H9 (cell line): Measurements from ENCODE around the gene PITX3. TPM values are rescaled to one million over a fixed set of nuclear protein-coding genes. Genes with fewer than 3 reads are reported as not detected.

ENCODE experiments used
- DNase-seq: peaks from one replicate; pipeline ENCODE4 v3.0.0-alpha.2; 2017
- H2AFZ ChIP-seq: one replicate; pipeline ENCODE4 v1.6.1; 2013; ENCODE audit warnings: mild to moderate bottlenecking, low read length, control low read depth, moderate library complexity
- H2AK5ac ChIP-seq: 2 replicates; pipeline ENCODE4 v1.6.1; 2013; ENCODE audit warnings: low read length, control low read depth, mixed read lengths; ENCODE audit not compliant: insufficient read length
- H2BK120ac ChIP-seq: one replicate; pipeline ENCODE4 v1.6.1; 2013; ENCODE audit warnings: low read depth, mild to moderate bottlenecking, low read length, control low read depth, inconsistent platforms; ENCODE audit not compliant: poor library complexity, severe bottlenecking
- H2BK12ac ChIP-seq: 2 replicates; pipeline ENCODE4 v1.6.1; 2013; ENCODE audit warnings: low read length, control low read depth, mixed read lengths, low read depth; ENCODE audit not compliant: insufficient read length
- H2BK15ac ChIP-seq: 2 replicates; pipeline ENCODE4 v1.6.1; 2013; ENCODE audit warnings: low read depth, low read length, control low read depth
- H2BK20ac ChIP-seq: one replicate; pipeline ENCODE4 v1.6.1; 2013; ENCODE audit warnings: low read depth, mild to moderate bottlenecking, low read length, control low read depth, inconsistent platforms; ENCODE audit not compliant: poor library complexity, severe bottlenecking
- H2BK5ac ChIP-seq: 2 replicates; pipeline ENCODE4 v1.6.1; 2013; ENCODE audit warnings: low read length, control low read depth, mixed read lengths; ENCODE audit not compliant: insufficient read length
- H3K14ac ChIP-seq: 2 replicates; pipeline ENCODE4 v1.6.1; 2013; ENCODE audit warnings: low read length, control low read depth; ENCODE audit not compliant: insufficient read depth
- H3K18ac ChIP-seq: 2 replicates; pipeline ENCODE4 v1.6.1; 2013; ENCODE audit warnings: low read depth, mild to moderate bottlenecking, mixed read lengths, low read length, control low read depth; ENCODE audit not compliant: insufficient read length
- H3K23ac ChIP-seq: 2 replicates; pipeline ENCODE4 v1.6.1; 2013; ENCODE audit warnings: low read length, control low read depth, mixed read lengths, low read depth; ENCODE audit not compliant: insufficient read length
- H3K23me2 ChIP-seq: 2 replicates; pipeline ENCODE4 v1.6.1; 2013; ENCODE audit warnings: low read depth, mild to moderate bottlenecking, mixed read lengths, low read length, control low read depth; ENCODE audit not compliant: insufficient read length, poor library complexity, severe bottlenecking
- H3K27ac ChIP-seq: 2 replicates; pipeline ENCODE4 v1.5.1; 2013; ENCODE audit warnings: low read length, control low read depth, mixed read lengths, low read depth; ENCODE audit not compliant: insufficient read length
- H3K27me3 ChIP-seq: 2 replicates; pipeline ENCODE4 v1.6.1; 2013; ENCODE audit warnings: low read length, control low read depth, inconsistent platforms; ENCODE audit not compliant: insufficient read depth
- H3K4ac ChIP-seq: 2 replicates; pipeline ENCODE4 v1.6.1; 2013; ENCODE audit warnings: low read depth, mild to moderate bottlenecking, control low read depth, inconsistent platforms, low read length, moderate library complexity
- H3K4me1 ChIP-seq: 2 replicates; pipeline ENCODE4 v1.6.1; 2013; ENCODE audit warnings: low read length, control low read depth, inconsistent platforms; ENCODE audit not compliant: insufficient read depth
- H3K4me2 ChIP-seq: 2 replicates; pipeline ENCODE4 v1.6.1; 2013; ENCODE audit warnings: low read length, control low read depth, mixed read lengths; ENCODE audit not compliant: insufficient read length, insufficient read depth
- H3K56ac ChIP-seq: 2 replicates; pipeline ENCODE4 v1.6.1; 2013; ENCODE audit warnings: low read depth, mild to moderate bottlenecking, mixed read lengths, low read length, control low read depth; ENCODE audit not compliant: insufficient read length
- H3K79me1 ChIP-seq: 2 replicates; pipeline ENCODE4 v1.6.1; 2013; ENCODE audit warnings: low read depth, mild to moderate bottlenecking, moderate library complexity, low read length, control low read depth, inconsistent platforms; ENCODE audit not compliant: insufficient read depth, poor library complexity, severe bottlenecking
- H3K79me2 ChIP-seq: 2 replicates; pipeline ENCODE4 v1.6.1; 2013; ENCODE audit warnings: low read length, control low read depth, inconsistent platforms; ENCODE audit not compliant: insufficient read depth
- H3K9ac ChIP-seq: 2 replicates; pipeline ENCODE4 v1.6.1; 2013; ENCODE audit warnings: low read length, control low read depth, mixed read lengths; ENCODE audit not compliant: insufficient read length; ENCODE audit errors: extremely low read depth
- H3K9me3 ChIP-seq: one replicate; pipeline ENCODE4 v1.6.1; 2013; ENCODE audit warnings: low read depth, low read length, inconsistent platforms; ENCODE audit not compliant: control insufficient read depth
- H3T11ph ChIP-seq: one replicate; pipeline ENCODE4 v1.6.1; 2013; ENCODE audit warnings: mild to moderate bottlenecking, low read length, control low read depth, inconsistent platforms
- H4K20me1 ChIP-seq: one replicate; pipeline ENCODE4 v1.6.1; 2013; ENCODE audit not compliant: control insufficient read depth, insufficient read length, insufficient read depth
- H4K5ac ChIP-seq: 2 replicates; pipeline ENCODE4 v1.6.1; 2013; ENCODE audit warnings: low read depth, mild to moderate bottlenecking, mixed read lengths, low read length, control low read depth; ENCODE audit not compliant: insufficient read length
- H4K8ac ChIP-seq: replicated peaks from 2 replicates; pipeline ENCODE4 v1.6.1; 2013; ENCODE audit warnings: low read length, control low read depth, mixed read lengths, low read depth; ENCODE audit not compliant: insufficient read length
- H4K91ac ChIP-seq: 2 replicates; pipeline ENCODE4 v1.6.1; 2013; ENCODE audit warnings: low read depth, mild to moderate bottlenecking, moderate library complexity, mixed read lengths, low read length, control low read depth; ENCODE audit not compliant: insufficient read length
- H3K27ac Mint-ChIP-seq, 3 experiments: 2 replicates in 2 of 3; 3 replicates in 1 of 3; pipeline ENCODE4 v1.8.0; 2020 to 2021; ENCODE audit warnings: mixed read lengths in 3 of 3, mild to moderate bottlenecking in 1 of 3, moderate library complexity in 1 of 3
- H3K27me3 Mint-ChIP-seq: 2 replicates; pipeline ENCODE4 v1.8.0; 2021; ENCODE audit warnings: low read depth, mild to moderate bottlenecking, moderate library complexity, mixed read lengths
- H3K36me3 Mint-ChIP-seq, 3 experiments: 2 replicates in 2 of 3; 3 replicates in 1 of 3; pipeline ENCODE4 v1.8.0; 2020 to 2021; ENCODE audit warnings: low read depth in 3 of 3, mixed read lengths in 3 of 3; ENCODE audit not compliant: insufficient read depth in 1 of 3
- H3K4me1 Mint-ChIP-seq, 2 experiments: 2 replicates each; pipeline ENCODE4 v1.8.0; 2020; ENCODE audit warnings: mixed read lengths in 2 of 2
- H3K4me3 Mint-ChIP-seq, 2 experiments: 2 replicates in 1 of 2; 3 replicates in 1 of 2; pipeline ENCODE4 v1.8.0; 2020 to 2021; ENCODE audit warnings: mild to moderate bottlenecking in 2 of 2, mixed read lengths in 2 of 2, moderate library complexity in 1 of 2
- H3K9me3 Mint-ChIP-seq, 2 experiments: 2 replicates in 1 of 2; 3 replicates in 1 of 2; pipeline ENCODE4 v1.8.0; 2020; ENCODE audit warnings: mild to moderate bottlenecking in 2 of 2, mixed read lengths in 2 of 2, moderate library complexity in 1 of 2
- CTCF ChIP-seq: fragments of 200-600 bp; sonication (generic); conservative IDR thresholded peaks from 3 replicates; pipeline ENCODE4 v1.8.0; 2021; ENCODE audit warnings: antibody characterized with exemption, mild to moderate bottlenecking
- WGBS: extraction: QIAGEN DNeasy Blood & Tissue Kit; methylation state at CpG from one replicate; pipeline ENCODE4 v1.1.7; 2013; ENCODE audit warnings: missing lambda C conversion rate, low lambda C conversion rate, mixed read lengths; ENCODE audit not compliant: insufficient read length; ENCODE audit errors: extremely low coverage; 5-methylcytosine and 5-hydroxymethylcytosine counted together
- total RNA-seq: library from RNA; stranded (reverse); gene quantifications from 2 replicates; pipeline ENCODE4 v1.2.1, GENCODE V29; 2021

PITX3 gene
- total RNA-seq, 1 experiment from 2014 or later = not detected

- H2BK15ac ChIP-seq = no peak overlapping the region
- no peak overlapping the region for H2AK5ac ChIP-seq
- H2BK12ac ChIP-seq = no peak overlapping the region
- no CpG with 5 or more reads among the region's 1 CpG for WGBS
- no peak overlapping the region for H3K4me3 Mint-ChIP-seq
- TF ChIP-seq CTCF = no peak
- no peak for DNase-seq
- H2BK120ac ChIP-seq = no peak overlapping the region
- H3K27ac Mint-ChIP-seq = no peak overlapping the region
- no peaks in the 10 kb centered on the region; a peak in 1 of 7 replicates for H3K36me3 Mint-ChIP-seq
- no peak overlapping the region for H2BK5ac ChIP-seq
- peaks cover 59% of the 10 kb centered on the region for H3K27me3 ChIP-seq
- no peak overlapping the region for H3K4ac ChIP-seq
- no peak overlapping the region for H4K5ac ChIP-seq
- peaks cover 3 to 16% of the 10 kb centered on the region in 2 experiments; a peak in 3 of 4 replicates for H3K4me1 Mint-ChIP-seq
- H2BK20ac ChIP-seq = no peak overlapping the region
- H4K91ac ChIP-seq = no peak overlapping the region
- H3K9ac ChIP-seq = no peak overlapping the region
- peaks cover 15% of the 10 kb centered on the region for H3K23me2 ChIP-seq
- H3K27ac ChIP-seq = no peak overlapping the region
- peaks cover 2% of the 10 kb centered on the region for H4K20me1 ChIP-seq
- H3K18ac ChIP-seq = no peak overlapping the region
- H3K56ac ChIP-seq = no peak overlapping the region
- no peaks in the 10 kb centered on the region for H3K79me2 ChIP-seq
- no peak overlapping the region for H3K23ac ChIP-seq
- no peak overlapping the region for H3T11ph ChIP-seq
- no peaks in the 10 kb centered on the region for H3K79me1 ChIP-seq
- H3K9me3 Mint-ChIP-seq = no peaks in the 10 kb centered on the region; a peak in 1 of 5 replicates
- H2AFZ ChIP-seq = no peak overlapping the region
- H3K9me3 ChIP-seq = no peaks in the 10 kb centered on the region
- H3K14ac ChIP-seq = no peak overlapping the region
- H3K4me1 ChIP-seq = no peaks in the 10 kb centered on the region
- no peak overlapping the region for H3K4me2 ChIP-seq
- H3K27me3 Mint-ChIP-seq = peaks cover 97% of the 10 kb centered on the region
- no peak overlapping the region for H4K8ac ChIP-seq
Measured at GRCh38 chr10:102233997-102234396, 7.3 kb downstream of the PITX3 start.
